Body of pancreas (tissue), 4 donors: ENCODE measurements around the gene SH3PXD2B. TPM values are rescaled to one million over a fixed set of nuclear protein-coding genes. Genes with fewer than 3 reads are reported as not detected.

Source experiments
- ATAC-seq: fragments of 150-250 bp; one replicate; pipeline ENCODE4 v1.9.1; 2016
- DNase-seq, 4 donors: peaks; one replicate each; pipeline ENCODE4 v3.0.0-alpha.2; 2019
- H3K27ac ChIP-seq, 4 donors: fragments of 200-600 bp; sonication (generic); 1 replicate in 3 of 4; 2 replicates in 1 of 4; pipeline versions ENCODE4 v1.5.1 to v1.6.1; 2016 to 2019; ENCODE audit warnings: mild to moderate bottlenecking in 1 of 4, mixed read lengths in 1 of 4, moderate library complexity in 1 of 4
- H3K27me3 ChIP-seq, 2 donors: fragments of 200-600 bp; sonication (generic); one replicate each; pipeline ENCODE4 v1.6.0; 2016; ENCODE audit warnings: mild to moderate bottlenecking in 1 of 2
- H3K36me3 ChIP-seq, 2 donors: fragments of 200-600 bp; sonication (generic); replicated peaks in 1 of 2; 2 replicates each; pipeline ENCODE4 v1.5.1; 2016; ENCODE audit warnings: low read depth in 2 of 2; ENCODE audit not compliant: insufficient read depth in 1 of 2
- H3K4me1 ChIP-seq: fragments of 200-600 bp; sonication (generic); one replicate; pipeline ENCODE4 v1.6.0; 2016
- H3K4me3 ChIP-seq, 2 donors: fragments of 200-600 bp; sonication (generic); 1 replicate in 1 of 2; 2 replicates in 1 of 2; pipeline ENCODE4 v1.5.1; 2016 to 2019
- H3K9me3 ChIP-seq, 3 donors: fragments of 200-600 bp; sonication (generic); 1 replicate in 2 of 3; 2 replicates in 1 of 3; pipeline ENCODE4 v1.5.1; 2016
- CTCF ChIP-seq, 7 experiments: fragments of 450-650 bp in 4 of 7; fragments of 200-600 bp in 3 of 7; sonication (generic) in 3 of 7; IDR thresholded peaks; one replicate each; pipeline ENCODE4 v1.5.1; 2016 to 2019; ENCODE audit warnings: antibody characterized with exemption in 7 of 7
- POLR2A ChIP-seq, 3 donors: fragments of 450-650 bp; IDR thresholded peaks; one replicate each; pipeline ENCODE4 v1.6.1; 2016; ENCODE audit warnings: antibody characterized with exemption in 3 of 3, mild to moderate bottlenecking in 2 of 3
- WGBS, 2 donors: methylation state at CpG; one replicate each; pipeline ENCODE4 v1.1.5; 2017; 5-methylcytosine and 5-hydroxymethylcytosine counted together
- intact Hi-C: fragments of 100-400 bp; cut with DNase I; formaldehyde crosslinking; loops from one replicate; pipeline ENCODE4 v1.15.1; 2023
- total RNA-seq, 2 donors: library from RNA; depleted of rRNA; stranded (reverse); fragments of >200 nt; gene quantifications; one replicate each; pipeline ENCODE4 v1.1.0, GENCODE V29; 2016

SH3PXD2B gene
- total RNA-seq, 2 donors from 2014 or later: 9.9 to 16.9 TPM

- no peak for DNase-seq
- Histone ChIP-seq H3K27me3 (no peaks in the 10 kb centered on the region), H3K36me3 (no peaks in the 10 kb centered on the region), H3K9me3 (no peaks in the 10 kb centered on the region), H3K4me3 (no peak overlapping the region), H3K4me1 (peaks cover 10% of the 10 kb centered on the region), H3K27ac (no peak overlapping the region)
- ATAC-seq: no peak
- intact Hi-C loops: no loop called here
- no peak for TF ChIP-seq CTCF (IDR thresholded peaks at IDR 0.05)
- TF ChIP-seq POLR2A (IDR thresholded peaks at IDR 0.05): no peak
- WGBS, 2 donors: 74 to 76% methylated on average over 2 of the region's 2 CpGs
Measured at GRCh38 chr5:172305380-172305779, 148.9 kb downstream of the SH3PXD2B start.

GRCh38 chr5:172303572-172304335 lies 150.6 kb downstream of the SH3PXD2B start:
- ATAC-seq (no peak), DNase-seq (no peak)
- intact Hi-C loops: no loop called here
- Histone ChIP-seq H3K4me1 (peaks cover 10% of the 10 kb centered on the region), H3K27ac (no peak overlapping the region), H3K4me3 (no peak overlapping the region), H3K36me3 (no peaks in the 10 kb centered on the region), H3K9me3 (no peaks in the 10 kb centered on the region), H3K27me3 (no peaks in the 10 kb centered on the region)
- 83 to 85% methylated on average over 3 of the region's 3 CpGs for WGBS, 2 donors
- TF ChIP-seq CTCF (IDR thresholded peaks at IDR 0.05) (no peak), POLR2A (IDR thresholded peaks at IDR 0.05) (no peak)

- Histone ChIP-seq H3K27ac (no peak overlapping the region), H3K9me3 (no peaks in the 10 kb centered on the region), H3K4me3 (no peak overlapping the region), H3K36me3 (no peaks in the 10 kb centered on the region), H3K27me3 (no peaks in the 10 kb centered on the region), H3K4me1 (peaks cover 10% of the 10 kb centered on the region)
- intact Hi-C loops: no loop called here
- TF ChIP-seq POLR2A (IDR thresholded peaks at IDR 0.05) (no peak), CTCF (IDR thresholded peaks at IDR 0.05) (no peak)
- ATAC-seq (no peak), DNase-seq (no peak)
- WGBS, 2 donors: 61 to 65% methylated on average over 5 of the region's 5 CpGs
Measured at GRCh38 chr5:172303162-172303561, 151.2 kb downstream of the SH3PXD2B start.

GRCh38 chr5:172302047-172302710 lies 152.1 kb downstream of the SH3PXD2B start:
- 66 to 71% methylated on average over 9 of the region's 9 CpGs for WGBS, 2 donors
- DNase-seq: no peak
- H3K4me1 ChIP-seq: peaks cover 10% of the 10 kb centered on the region
- no peaks in the 10 kb centered on the region for H3K27me3 ChIP-seq
- H3K27ac ChIP-seq: no peak overlapping the region
- ATAC-seq: no peak
- H3K9me3 ChIP-seq: no peaks in the 10 kb centered on the region
- intact Hi-C loops: no loop called here
- no peaks in the 10 kb centered on the region for H3K36me3 ChIP-seq
- H3K4me3 ChIP-seq: no peak overlapping the region
- TF ChIP-seq CTCF (IDR thresholded peaks at IDR 0.05) (no peak), POLR2A (IDR thresholded peaks at IDR 0.05) (no peak)
